RKO (cell line): ENCODE results near the gene ADGRG3.

Experiments
- DNase-seq: peaks from one replicate; pipeline ENCODE4 v3.0.0-alpha.2; 2016; ENCODE audit warnings: low spot score

Gene ADGRG3

GRCh38 chr16:57646388-57647039, 21.6 kb upstream of the ADGRG3 start:
- DNase-seq = no peak

GRCh38 chr16:57647136-57647875, 20.8 kb upstream of the ADGRG3 start:
- DNase-seq = no peak

GRCh38 chr16:57648125-57648524, 20.0 kb upstream of the ADGRG3 start:
- DNase-seq = no peak

- peak; percentile 74 for DNase-seq
Observed at GRCh38 chr16:57648581-57649442, 19.3 kb upstream of the ADGRG3 start.

DNA sequence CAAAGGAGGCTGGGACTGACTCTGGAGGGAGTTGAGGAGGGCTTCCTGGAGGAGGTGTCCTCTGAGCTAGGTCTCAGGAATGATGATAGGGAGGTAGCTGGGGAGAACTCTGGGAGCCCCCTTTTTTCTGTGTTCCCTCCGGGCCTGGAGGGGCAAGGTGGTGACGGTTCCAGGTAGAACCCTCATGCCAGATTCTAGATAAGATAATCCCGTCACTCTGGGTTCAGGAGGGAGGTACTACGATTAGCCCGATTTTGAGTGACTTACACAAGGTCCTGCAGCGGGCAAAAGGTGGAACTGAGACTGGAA, 18.7 kb upstream of the ADGRG3 start:
- DNase-seq = no peak

GRCh38 chr16:57649846-57650245, 18.3 kb upstream of the ADGRG3 start:
- DNase-seq = no peak

GRCh38 chr16:57651344-57652333, 16.5 kb upstream of the ADGRG3 start:
- no peak for DNase-seq

DNA sequence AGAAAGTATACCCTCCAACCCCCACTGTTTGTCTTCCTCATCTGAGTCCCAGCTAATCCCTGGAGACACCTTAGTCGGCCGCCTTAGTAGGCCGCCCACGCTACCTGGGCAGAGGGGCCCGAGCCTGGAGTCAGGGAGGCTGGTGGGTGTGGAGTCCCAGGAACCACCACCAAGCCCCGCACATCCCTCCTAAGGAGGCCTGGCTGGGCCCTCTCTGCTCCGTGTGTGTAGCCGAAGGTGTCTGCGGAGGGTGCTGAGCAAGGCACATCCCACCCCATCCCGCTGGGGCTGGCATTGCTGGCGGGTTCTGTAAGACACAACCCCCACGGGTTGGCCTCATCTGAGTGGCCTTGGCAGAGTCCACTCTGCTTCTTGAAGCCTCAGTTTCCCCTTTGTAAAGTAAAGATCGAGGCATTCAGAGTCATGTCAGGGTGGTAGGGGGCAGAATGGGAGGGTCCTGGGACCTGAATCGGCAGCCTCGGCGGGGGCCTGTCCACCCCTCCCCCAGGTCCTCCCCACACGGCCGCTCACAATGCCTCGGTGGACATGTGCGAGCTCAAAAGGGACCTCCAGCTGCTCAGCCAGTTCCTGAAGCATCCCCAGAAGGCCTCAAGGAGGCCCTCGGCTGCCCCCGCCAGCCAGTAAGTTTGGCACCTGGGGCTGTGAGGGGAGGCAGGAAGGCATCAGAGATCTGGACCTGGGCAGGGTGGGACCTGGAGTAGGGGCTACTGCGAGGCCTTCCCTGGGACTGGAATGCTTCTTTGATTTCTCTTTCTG, 15.2 kb upstream of the ADGRG3 start:
- DNase-seq = no peak

GRCh38 chr16:57653936-57654335, 14.2 kb upstream of the ADGRG3 start:
- no peak for DNase-seq

DNA sequence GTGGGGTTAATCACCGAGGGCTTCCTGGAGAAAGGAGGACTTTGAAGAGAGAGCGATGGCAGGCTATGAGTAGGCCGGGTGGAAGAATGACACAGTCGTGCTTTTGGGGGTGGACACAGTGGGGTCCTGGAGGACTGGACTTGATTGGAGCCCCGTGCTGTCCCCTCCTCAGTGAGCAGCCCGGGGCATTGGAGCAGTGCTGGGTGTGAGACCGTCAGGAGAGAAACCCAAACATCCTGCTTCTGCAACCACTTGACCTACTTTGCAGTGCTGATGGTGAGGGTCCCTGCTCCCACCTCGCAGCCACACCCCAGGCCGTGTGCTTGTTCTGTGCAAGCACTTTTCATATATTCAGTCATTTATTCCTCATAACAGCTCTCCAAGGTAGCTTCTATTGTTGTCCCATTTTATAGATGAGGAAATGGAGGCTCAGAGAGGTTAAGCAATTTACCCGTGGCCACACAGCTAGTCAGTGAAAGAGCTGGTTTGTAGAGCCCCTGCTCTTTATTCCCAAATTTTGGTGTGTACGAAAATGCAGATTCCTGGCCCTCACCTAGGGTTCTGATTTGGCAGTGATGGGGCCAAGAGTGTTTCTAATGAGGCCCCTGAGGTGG, 11.7 kb upstream of the ADGRG3 start:
- DNase-seq = no peak

DNA sequence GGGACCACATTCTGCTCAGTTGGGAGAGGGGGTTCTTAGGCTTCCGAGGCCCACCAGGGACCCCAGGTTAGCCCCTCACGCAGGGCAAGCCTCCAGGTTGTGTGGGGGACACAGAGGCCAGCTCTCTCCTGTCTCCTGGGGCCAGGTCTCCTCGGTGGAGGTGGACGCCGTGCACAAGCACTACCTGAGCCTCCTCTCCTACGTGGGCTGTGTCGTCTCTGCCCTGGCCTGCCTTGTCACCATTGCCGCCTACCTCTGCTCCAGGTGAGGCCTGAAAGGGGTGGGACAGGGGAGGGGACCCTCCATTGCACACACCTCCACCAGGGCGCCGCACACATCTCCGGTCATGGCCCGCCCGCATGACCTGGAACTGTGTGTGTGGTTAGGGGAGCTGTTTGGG, 10.9 kb upstream of the ADGRG3 start:
- no peak for DNase-seq

- no peak for DNase-seq
Observed at GRCh38 chr16:57658130-57658877, 9.8 kb upstream of the ADGRG3 start.

- no peak for DNase-seq
Observed at GRCh38 chr16:57658878-57659674, 9.0 kb upstream of the ADGRG3 start.

- DNase-seq = no peak
Observed at GRCh38 chr16:57660715-57661463, 7.2 kb upstream of the ADGRG3 start.

- no peak for DNase-seq
Observed at GRCh38 chr16:57661510-57661909, 6.6 kb upstream of the ADGRG3 start.

DNA sequence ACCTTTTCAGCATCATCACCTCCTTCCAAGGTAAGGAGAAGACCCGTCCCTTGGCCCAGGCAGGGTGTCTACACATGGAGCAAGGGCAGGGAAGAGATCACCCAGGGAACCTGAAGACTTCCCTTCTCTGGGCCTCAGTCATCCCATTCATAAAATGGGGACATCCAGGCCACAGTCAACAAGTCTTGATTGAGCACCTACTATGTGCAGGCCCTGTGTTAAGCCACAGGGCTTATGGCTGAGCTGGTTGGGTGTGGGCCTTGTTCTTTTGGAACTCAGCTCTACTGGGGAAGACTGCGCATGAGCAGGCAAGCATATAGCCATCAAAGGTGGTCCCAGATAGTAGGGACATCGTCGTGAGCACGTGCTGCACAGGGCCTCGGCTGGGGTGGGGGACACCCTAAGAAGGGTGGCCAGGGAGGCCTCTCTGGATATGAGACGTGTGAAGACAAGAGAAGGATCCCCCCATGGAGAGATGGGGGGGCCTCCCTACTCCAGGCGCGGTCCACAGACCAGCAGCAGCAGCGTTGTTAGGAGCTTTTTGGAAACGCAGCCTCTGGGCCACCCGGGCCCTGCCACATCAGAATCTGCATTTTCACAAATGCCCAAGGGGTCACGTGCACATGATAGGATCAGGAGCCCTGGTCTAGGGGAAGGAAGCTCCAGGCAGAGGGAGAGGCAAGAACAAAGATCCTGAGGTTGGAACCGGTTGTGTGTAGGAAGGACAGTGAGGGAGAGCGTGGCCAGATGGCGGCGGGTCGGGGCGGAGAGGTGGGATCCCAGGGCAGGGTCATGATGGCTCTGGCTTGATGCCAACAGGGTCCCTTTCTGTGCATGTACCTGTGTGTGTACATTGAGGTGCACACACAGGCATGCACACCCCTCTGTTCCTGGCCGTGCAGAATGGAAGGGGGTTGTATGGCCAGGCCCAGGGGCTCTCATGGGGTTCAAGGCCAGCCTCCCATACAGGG, 5.9 kb upstream of the ADGRG3 start:
- no peak for DNase-seq

DNA sequence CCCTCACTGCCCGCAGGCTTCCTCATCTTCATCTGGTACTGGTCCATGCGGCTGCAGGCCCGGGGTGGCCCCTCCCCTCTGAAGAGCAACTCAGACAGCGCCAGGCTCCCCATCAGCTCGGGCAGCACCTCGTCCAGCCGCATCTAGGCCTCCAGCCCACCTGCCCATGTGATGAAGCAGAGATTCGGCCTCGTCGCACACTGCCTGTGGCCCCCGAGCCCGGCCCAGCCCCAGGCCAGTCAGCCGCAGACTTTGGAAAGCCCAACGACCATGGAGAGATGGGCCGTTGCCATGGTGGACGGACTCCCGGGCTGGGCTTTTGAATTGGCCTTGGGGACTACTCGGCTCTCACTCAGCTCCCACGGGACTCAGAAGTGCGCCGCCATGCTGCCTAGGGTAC, 4.7 kb upstream of the ADGRG3 start:
- DNase-seq = no peak
